Osteoblast (primary cell): Measurements from ENCODE around the gene CCL20. TPM values are rescaled to one million over a fixed set of nuclear protein-coding genes. Genes with fewer than 3 reads are reported as not detected.
"Not testable (repeated sequence)": the region's sequence is repeated elsewhere in the genome, so short reads cannot be mapped to it uniquely, and the experiment has no call there.

Source experiments
- DNase-seq: peaks from one replicate; pipeline ENCODE4 v3.0.0; 2011; ENCODE audit warnings: low spot score, mixed read lengths; ENCODE audit not compliant: insufficient read length; ENCODE audit errors: missing footprints
- H2AFZ ChIP-seq: 2 replicates; pipeline ENCODE4 v1.6.0; 2011; ENCODE audit warnings: mild to moderate bottlenecking, low read length
- H3K27ac ChIP-seq: 2 replicates; pipeline ENCODE4 v1.5.1; 2011; ENCODE audit warnings: mild to moderate bottlenecking, low read depth, low read length, moderate library complexity
- H3K27me3 ChIP-seq: 2 replicates; pipeline ENCODE4 v1.6.0; 2012; ENCODE audit warnings: mild to moderate bottlenecking, control low read depth, inconsistent platforms, low read length, moderate library complexity; ENCODE audit not compliant: insufficient read depth
- H3K36me3 ChIP-seq: 2 replicates; pipeline ENCODE4 v1.5.1; 2011; ENCODE audit warnings: mild to moderate bottlenecking, low read length, control low read depth, moderate library complexity; ENCODE audit not compliant: insufficient read depth
- H3K4me1 ChIP-seq: 2 replicates; pipeline ENCODE4 v1.5.1; 2011; ENCODE audit warnings: mild to moderate bottlenecking, low read length, control low read depth, moderate library complexity; ENCODE audit not compliant: insufficient read depth
- H3K4me2 ChIP-seq: 2 replicates; pipeline ENCODE4 v1.6.0; 2011; ENCODE audit warnings: mild to moderate bottlenecking, low read length; ENCODE audit not compliant: insufficient read depth
- H3K4me3 ChIP-seq: fragments of 200-600 bp; sonication (generic); 3 replicates; pipeline ENCODE4 v1.5.1; 2012; ENCODE audit warnings: mild to moderate bottlenecking, low read length, inconsistent platforms; ENCODE audit not compliant: insufficient read depth
- H3K79me2 ChIP-seq: 2 replicates; pipeline ENCODE4 v1.6.0; 2012; ENCODE audit warnings: mild to moderate bottlenecking, low read length, control low read depth, inconsistent platforms; ENCODE audit not compliant: insufficient read depth
- H3K9me3 ChIP-seq: 2 replicates; pipeline ENCODE4 v1.5.1; 2011; ENCODE audit warnings: low read depth, low read length, control low read depth
- H4K20me1 ChIP-seq: 2 replicates; pipeline ENCODE4 v1.6.0; 2012; ENCODE audit warnings: mild to moderate bottlenecking, low read length, control low read depth; ENCODE audit not compliant: insufficient read depth
- total RNA-seq: library from RNA; depleted of rRNA; stranded (reverse); fragments of >200 nt; gene quantifications from 2 replicates; pipeline ENCODE4 v1.2.3, GENCODE V29; 2012
- TF ChIP-seq, protein P1 (sequence below): IDR thresholded peaks from 2 replicates; pipeline ENCODE4 v1.5.1; 2011; ENCODE audit warnings: mild to moderate bottlenecking, low read depth, low read length, moderate library complexity; ENCODE audit errors: extremely low read depth

CCL20 gene
- total RNA-seq, 1 donor = 1.1 TPM

DNA sequence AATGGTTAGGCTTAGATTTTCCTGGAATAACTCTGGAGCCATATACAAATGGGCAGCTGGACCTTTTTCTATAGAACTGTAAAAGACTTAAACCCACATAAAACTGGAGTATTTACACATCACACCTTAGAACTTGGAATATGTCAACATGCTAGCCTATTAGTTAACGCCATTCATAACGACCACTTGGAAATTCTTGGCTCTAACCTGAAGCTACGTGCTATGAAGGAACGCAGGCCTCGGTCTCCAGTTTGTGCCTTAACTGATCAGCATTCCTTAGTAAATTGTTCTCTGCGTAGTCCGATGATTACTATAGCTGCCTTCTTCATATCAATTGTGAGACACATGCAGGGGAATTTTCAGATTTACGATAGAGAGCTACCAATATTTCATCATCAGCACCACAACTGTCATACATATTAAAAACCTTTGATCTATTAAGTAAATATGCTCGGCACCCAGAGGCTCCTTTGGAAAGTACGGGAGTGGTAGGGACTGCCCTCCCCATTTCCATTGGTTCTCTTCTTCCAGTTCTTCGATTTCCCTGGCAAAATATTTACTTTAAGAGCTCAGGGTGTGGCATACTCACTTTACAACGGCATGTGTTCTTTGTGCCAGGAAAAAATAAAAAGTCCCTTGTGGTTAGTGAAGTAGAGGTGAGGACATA, 17.5 kb upstream of the CCL20 start:
- no peaks in the 10 kb centered on the region for H3K9me3 ChIP-seq
- no peaks in the 10 kb centered on the region for H3K4me1 ChIP-seq
- no peak overlapping the region for H3K27ac ChIP-seq
- H2AFZ ChIP-seq = no peak overlapping the region
- no peaks in the 10 kb centered on the region for H3K79me2 ChIP-seq
- TF ChIP-seq, protein P1, sequence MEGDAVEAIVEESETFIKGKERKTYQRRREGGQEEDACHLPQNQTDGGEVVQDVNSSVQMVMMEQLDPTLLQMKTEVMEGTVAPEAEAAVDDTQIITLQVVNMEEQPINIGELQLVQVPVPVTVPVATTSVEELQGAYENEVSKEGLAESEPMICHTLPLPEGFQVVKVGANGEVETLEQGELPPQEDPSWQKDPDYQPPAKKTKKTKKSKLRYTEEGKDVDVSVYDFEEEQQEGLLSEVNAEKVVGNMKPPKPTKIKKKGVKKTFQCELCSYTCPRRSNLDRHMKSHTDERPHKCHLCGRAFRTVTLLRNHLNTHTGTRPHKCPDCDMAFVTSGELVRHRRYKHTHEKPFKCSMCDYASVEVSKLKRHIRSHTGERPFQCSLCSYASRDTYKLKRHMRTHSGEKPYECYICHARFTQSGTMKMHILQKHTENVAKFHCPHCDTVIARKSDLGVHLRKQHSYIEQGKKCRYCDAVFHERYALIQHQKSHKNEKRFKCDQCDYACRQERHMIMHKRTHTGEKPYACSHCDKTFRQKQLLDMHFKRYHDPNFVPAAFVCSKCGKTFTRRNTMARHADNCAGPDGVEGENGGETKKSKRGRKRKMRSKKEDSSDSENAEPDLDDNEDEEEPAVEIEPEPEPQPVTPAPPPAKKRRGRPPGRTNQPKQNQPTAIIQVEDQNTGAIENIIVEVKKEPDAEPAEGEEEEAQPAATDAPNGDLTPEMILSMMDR = no peak
- H3K36me3 ChIP-seq = no peaks in the 10 kb centered on the region
- no peak overlapping the region for H3K4me3 ChIP-seq
- no peaks in the 10 kb centered on the region for H4K20me1 ChIP-seq
- H3K4me2 ChIP-seq = no peak overlapping the region
- DNase-seq = no peak
- no peaks in the 10 kb centered on the region for H3K27me3 ChIP-seq

DNA sequence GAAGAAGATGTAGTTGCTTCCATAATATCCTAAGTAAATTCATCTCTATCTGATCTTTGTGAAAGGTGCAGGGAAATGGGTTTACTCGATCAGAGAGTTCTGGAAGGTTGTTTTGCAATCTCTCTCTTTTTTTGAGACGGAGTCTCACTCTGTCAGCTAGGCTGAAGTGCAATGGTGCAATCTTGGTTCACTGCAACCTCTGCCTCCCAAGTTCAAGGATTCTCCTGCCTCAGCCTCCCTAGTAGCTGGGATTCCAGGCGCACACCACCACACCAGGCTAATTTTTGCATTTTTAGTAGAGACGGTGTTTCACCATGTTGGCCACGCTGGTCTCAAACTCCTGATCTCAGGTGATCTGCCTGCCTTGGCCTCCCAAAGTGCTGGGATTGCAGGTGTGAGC, 16.9 kb upstream of the CCL20 start:
- not testable (repeated sequence) for DNase-seq, H2AFZ ChIP-seq

DNA sequence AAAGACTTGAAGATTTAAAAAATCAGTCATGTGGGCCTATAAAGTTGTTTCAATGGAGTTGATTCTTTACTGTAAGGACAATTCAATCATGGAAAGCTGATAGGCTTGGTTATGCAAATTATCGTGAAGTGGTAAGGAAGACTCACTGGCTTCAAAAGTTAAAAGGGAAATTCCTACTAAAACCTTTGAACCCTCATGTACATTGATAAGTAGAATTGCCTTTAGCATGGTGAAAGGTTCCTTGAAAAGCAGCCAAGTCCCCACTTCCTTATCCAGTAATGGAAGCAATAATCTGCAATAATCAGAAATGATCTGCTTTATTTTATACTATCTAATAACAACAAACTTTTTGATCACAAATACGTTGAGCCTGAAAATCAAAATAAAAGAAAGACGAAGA, 14.4 kb upstream of the CCL20 start:
- no peak overlapping the region for H3K27ac ChIP-seq
- no peaks in the 10 kb centered on the region for H3K79me2 ChIP-seq
- no peak overlapping the region for H2AFZ ChIP-seq
- TF ChIP-seq, protein P1 = no peak
- no peak overlapping the region for H3K4me2 ChIP-seq
- no peaks in the 10 kb centered on the region for H4K20me1 ChIP-seq
- no peaks in the 10 kb centered on the region for H3K27me3 ChIP-seq
- no peak overlapping the region for H3K4me3 ChIP-seq
- H3K36me3 ChIP-seq = no peaks in the 10 kb centered on the region
- H3K9me3 ChIP-seq = no peaks in the 10 kb centered on the region
- no peaks in the 10 kb centered on the region for H3K4me1 ChIP-seq
- no peak for DNase-seq

More for the DNA sequence above, 16.9 kb upstream of the CCL20 start:
- not testable (repeated sequence) for H3K4me2 ChIP-seq, H3K27ac ChIP-seq, H3K79me2 ChIP-seq, H4K20me1 ChIP-seq, H3K9me3 ChIP-seq, H3K36me3 ChIP-seq, H3K27me3 ChIP-seq, H3K4me3 ChIP-seq, H3K4me1 ChIP-seq

DNA sequence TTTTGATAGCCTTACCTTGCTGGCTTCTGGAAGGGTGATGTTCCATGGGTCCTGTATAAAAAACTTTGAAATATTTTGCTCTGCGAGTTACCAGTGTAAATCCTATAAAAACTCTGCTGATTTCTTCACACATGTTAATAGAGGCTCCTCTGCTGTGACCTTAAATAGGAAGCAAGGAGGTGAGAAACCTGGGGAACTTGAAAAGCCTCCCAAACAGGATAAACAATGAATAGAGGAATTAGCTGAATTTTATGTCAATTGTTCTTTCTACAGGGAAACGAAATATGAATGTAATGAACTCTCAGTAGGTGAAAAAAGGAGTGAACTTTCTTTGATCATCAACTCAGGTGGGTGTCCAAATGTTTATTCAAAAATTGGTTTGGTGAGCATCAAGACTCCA, 10.8 kb upstream of the CCL20 start:
- no peak for DNase-seq
- H3K36me3 ChIP-seq = no peaks in the 10 kb centered on the region
- H3K4me2 ChIP-seq = no peak overlapping the region
- peaks cover 2% of the 10 kb centered on the region for H3K4me1 ChIP-seq
- no peaks in the 10 kb centered on the region for H4K20me1 ChIP-seq
- TF ChIP-seq, protein P1 = no peak
- no peak overlapping the region for H3K4me3 ChIP-seq
- H3K27ac ChIP-seq = no peak overlapping the region
- H3K79me2 ChIP-seq = no peaks in the 10 kb centered on the region
- no peaks in the 10 kb centered on the region for H3K9me3 ChIP-seq
- H2AFZ ChIP-seq = no peak overlapping the region
- H3K27me3 ChIP-seq = no peaks in the 10 kb centered on the region
